ENCODE data around the gene MAST3.

The MAST3 gene

GRCh38 chr19:18193388-18194180 lies 96.0 kb downstream of the MAST3 start:
- DNase-seq = no peak

GRCh38 chr19:18194181-18194530 lies 96.6 kb downstream of the MAST3 start:
- no peak for DNase-seq

GRCh38 chr19:18194554-18195238 lies 97.1 kb downstream of the MAST3 start:
- no peak for DNase-seq

GRCh38 chr19:18196511-18196845 lies 98.9 kb downstream of the MAST3 start:
- DNase-seq = no peak

GRCh38 chr19:18197306-18197705 lies 99.7 kb downstream of the MAST3 start:
- no peak for DNase-seq

GRCh38 chr19:18197941-18198340 lies 100.4 kb downstream of the MAST3 start:
- no peak for DNase-seq

- DNase-seq = no peak
Measured at GRCh38 chr19:18198374-18198773, 100.8 kb downstream of the MAST3 start.

Measured in effector CD4-positive, alpha-beta T cell (primary cell).